HG02763 (cell line): ENCODE measurements around the gene JPH2.

Source experiments
- ATAC-seq: cut with Tn5 transposase; IDR thresholded peaks from one replicate; pipeline ENCODE4 v1.9.1; 2021; ENCODE audit warnings: mild to moderate bottlenecking, moderate library complexity; ENCODE audit not compliant: unreplicated experiment

JPH2 gene

DNA sequence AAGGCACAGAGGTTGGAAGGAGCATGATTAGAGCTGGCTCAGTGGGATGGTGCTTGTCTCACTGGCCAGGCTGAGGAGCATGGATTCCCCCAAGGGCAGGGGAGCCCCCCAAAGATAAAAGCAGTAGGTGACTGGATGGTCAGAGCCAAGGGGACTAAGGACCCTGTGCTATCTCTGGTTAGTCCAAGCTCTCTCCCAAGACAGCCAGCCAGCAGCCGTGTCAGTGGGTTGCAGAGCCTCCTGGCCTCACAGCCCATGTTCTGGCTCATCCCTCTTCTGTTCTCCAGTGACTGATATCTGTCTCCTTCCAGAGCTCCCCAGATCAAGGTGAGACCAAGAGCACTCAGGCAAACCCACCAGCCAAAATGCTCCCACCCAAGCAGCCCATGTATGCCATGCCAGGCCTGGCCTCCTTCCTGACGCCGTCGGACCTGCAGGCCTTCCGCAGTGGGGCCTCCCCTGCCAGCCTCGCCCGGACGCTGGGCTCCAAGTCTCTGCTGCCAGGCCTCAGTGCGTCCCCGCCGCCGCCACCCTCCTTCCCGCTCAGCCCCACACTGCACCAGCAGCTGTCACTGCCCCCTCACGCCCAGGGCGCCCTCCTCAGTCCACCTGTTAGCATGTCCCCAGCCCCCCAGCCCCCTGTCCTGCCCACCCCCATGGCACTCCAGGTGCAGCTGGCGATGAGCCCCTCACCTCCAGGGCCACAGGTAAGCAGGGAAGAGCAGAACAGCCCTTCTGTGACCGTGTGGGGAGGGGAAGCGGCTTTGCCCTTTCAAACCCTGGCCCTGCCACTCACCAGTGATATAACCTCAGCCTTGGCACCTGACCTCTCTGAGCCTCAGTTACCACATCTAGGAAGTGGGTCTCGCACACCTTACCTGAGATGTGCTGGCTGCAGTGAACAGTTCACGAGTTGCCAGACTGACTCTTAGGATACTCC, 121.3 kb downstream of the JPH2 start:
- no peak for ATAC-seq

DNA sequence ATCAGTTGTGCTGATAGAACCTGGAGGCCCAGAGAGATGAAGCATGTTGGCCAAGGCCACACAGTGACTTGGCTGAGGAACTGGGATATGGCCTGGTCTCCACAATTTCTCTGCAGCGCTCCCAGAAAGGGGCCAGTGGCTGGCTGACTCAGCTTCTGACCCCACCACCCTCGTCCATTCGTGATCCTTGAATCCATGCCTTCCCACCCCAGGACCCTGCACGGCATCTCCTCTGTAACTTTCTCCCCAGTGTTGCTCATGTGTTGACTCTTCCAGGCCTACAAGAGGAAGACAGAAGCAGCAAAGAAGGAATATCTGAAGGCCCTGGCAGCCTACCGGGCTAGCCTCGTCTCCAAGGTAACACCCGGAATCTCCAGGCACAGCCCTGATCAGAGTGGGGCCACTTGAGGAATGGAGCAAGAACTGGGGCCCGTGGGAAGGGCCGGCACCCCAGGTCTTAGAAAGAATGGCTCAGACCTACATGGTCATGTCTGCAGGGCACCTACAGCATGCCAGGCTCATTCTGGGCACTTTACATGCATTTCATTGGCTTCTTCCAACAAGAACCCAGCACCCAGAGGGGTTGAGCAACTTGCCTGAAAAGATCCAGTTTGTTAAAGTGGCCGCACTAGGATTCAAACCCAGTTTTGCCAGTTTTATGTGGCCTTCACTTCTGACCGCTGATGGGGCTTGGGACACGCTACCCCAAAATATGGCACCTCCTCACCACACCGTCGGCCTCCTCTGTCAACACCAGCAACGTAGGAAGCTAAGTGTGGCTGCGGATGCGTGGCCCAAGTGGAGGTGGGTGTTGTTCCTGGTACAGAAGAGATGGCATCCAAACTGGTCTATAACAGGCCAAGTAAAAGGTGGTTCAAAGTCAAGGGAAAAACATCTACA, 122.2 kb downstream of the JPH2 start:
- ATAC-seq, result no peak
